Neutrophil (primary cell): ENCODE measurements around the gene SERPINA1.

Experiments used
- H3K27ac ChIP-seq: fragments of 200-600 bp; sonication (generic); 2 replicates; pipeline ENCODE4 v1.5.1; 2016; ENCODE audit warnings: mild to moderate bottlenecking, moderate library complexity
- H3K27me3 ChIP-seq: fragments of 200-600 bp; sonication (generic); 2 replicates; pipeline ENCODE4 v1.6.0; 2016; ENCODE audit warnings: mild to moderate bottlenecking
- H3K36me3 ChIP-seq: fragments of 200-600 bp; sonication (generic); 2 replicates; pipeline ENCODE4 v1.5.1; 2017
- H3K4me1 ChIP-seq, 2 experiments: fragments of 200-600 bp in 1 of 2; sonication (generic) in 1 of 2; 1 replicate in 1 of 2; 2 replicates in 1 of 2; pipeline versions ENCODE4 v1.5.1 to v1.6.1; 2013 to 2016; ENCODE audit warnings: low read depth in 1 of 2, low read length in 1 of 2, mild to moderate bottlenecking in 1 of 2, moderate library complexity in 1 of 2; ENCODE audit not compliant: control insufficient read depth in 1 of 2, insufficient read depth in 1 of 2
- H3K4me3 ChIP-seq, 2 experiments: fragments of 200-600 bp in 1 of 2; sonication (generic) in 1 of 2; 1 replicate in 1 of 2; 2 replicates in 1 of 2; pipeline ENCODE4 v1.5.1; 2013 to 2016; ENCODE audit warnings: low read depth in 1 of 2, low read length in 1 of 2, mild to moderate bottlenecking in 1 of 2, moderate library complexity in 1 of 2
- H3K9me3 ChIP-seq: fragments of 200-600 bp; sonication (generic); 2 replicates; pipeline ENCODE4 v1.5.1; 2016
- TF ChIP-seq, protein P1 (sequence below): fragments of 200-600 bp; sonication (generic); IDR thresholded peaks from 2 replicates; pipeline ENCODE4 v1.5.1; 2016; ENCODE audit warnings: antibody characterized with exemption

Gene SERPINA1

GRCh38 chr14:94403312-94403932, 15.0 kb upstream of the SERPINA1 start:
- Histone ChIP-seq H3K36me3 (no peaks in the 10 kb centered on the region), H3K4me1 (peaks cover 32 to 44% of the 10 kb centered on the region in 2 experiments), H3K4me3 (no peak overlapping the region), H3K27me3 (no peaks in the 10 kb centered on the region), H3K27ac (peak overlapping the region; percentile 81), H3K9me3 (no peaks in the 10 kb centered on the region)
- TF ChIP-seq, protein P1, sequence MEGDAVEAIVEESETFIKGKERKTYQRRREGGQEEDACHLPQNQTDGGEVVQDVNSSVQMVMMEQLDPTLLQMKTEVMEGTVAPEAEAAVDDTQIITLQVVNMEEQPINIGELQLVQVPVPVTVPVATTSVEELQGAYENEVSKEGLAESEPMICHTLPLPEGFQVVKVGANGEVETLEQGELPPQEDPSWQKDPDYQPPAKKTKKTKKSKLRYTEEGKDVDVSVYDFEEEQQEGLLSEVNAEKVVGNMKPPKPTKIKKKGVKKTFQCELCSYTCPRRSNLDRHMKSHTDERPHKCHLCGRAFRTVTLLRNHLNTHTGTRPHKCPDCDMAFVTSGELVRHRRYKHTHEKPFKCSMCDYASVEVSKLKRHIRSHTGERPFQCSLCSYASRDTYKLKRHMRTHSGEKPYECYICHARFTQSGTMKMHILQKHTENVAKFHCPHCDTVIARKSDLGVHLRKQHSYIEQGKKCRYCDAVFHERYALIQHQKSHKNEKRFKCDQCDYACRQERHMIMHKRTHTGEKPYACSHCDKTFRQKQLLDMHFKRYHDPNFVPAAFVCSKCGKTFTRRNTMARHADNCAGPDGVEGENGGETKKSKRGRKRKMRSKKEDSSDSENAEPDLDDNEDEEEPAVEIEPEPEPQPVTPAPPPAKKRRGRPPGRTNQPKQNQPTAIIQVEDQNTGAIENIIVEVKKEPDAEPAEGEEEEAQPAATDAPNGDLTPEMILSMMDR = no peak

GRCh38 chr14:94401083-94401482, 12.7 kb upstream of the SERPINA1 start:
- TF ChIP-seq, protein P1 = no peak
- no peak overlapping the region for H3K4me3 ChIP-seq
- no peaks in the 10 kb centered on the region for H3K9me3 ChIP-seq
- no peaks in the 10 kb centered on the region for H3K27me3 ChIP-seq
- H3K27ac ChIP-seq = no peak overlapping the region
- peaks cover 47 to 63% of the 10 kb centered on the region in 2 experiments for H3K4me1 ChIP-seq
- no peaks in the 10 kb centered on the region for H3K36me3 ChIP-seq

DNA sequence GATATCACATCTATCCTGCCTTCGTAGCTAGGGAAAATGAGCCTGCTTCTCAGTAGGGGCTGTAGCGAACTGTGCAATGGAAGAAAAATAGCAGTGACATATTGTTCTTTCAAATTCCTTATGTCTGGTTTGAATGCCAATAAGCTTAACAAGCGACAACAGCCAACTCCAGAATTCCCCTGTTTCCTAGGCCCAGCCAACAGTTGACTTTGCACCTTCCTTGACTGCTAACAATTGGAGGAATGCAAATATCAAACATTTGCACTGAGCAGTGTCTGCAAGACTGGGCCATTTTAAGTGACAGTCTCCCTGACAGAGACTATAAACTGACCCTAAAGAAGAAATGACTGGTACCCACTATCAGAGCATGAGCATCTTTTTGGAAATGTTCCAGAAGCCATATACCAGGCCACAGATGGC, 12.0 kb upstream of the SERPINA1 start:
- H3K9me3 ChIP-seq = no peaks in the 10 kb centered on the region
- no peak overlapping the region for H3K4me3 ChIP-seq
- no peak overlapping the region for H3K27ac ChIP-seq
- TF ChIP-seq, protein P1 = no peak
- H3K27me3 ChIP-seq = no peaks in the 10 kb centered on the region
- H3K36me3 ChIP-seq = no peaks in the 10 kb centered on the region
- peaks cover 52 to 64% of the 10 kb centered on the region in 2 experiments for H3K4me1 ChIP-seq

DNA sequence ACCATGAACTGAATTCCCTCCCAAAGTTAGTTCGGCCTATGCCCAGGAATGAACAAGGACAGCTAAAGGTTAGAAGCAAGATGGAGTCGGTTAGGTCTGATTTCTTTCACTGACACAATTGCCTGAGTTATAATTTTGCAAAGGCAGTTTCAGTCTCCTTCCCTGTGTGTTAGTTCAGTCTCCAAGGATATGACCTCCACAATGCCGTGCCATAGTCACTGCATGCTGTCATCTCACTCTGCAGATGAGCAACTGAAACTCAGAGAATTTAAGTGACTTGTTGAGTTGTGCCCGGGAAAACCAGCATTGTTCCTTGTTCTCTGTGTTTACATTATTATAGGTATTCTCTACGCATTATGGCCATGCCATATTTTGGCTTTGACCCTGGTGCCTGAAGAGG, 10.1 kb upstream of the SERPINA1 start:
- H3K4me1 ChIP-seq = peaks cover 57 to 66% of the 10 kb centered on the region in 2 experiments
- no peaks in the 10 kb centered on the region for H3K36me3 ChIP-seq

DNA sequence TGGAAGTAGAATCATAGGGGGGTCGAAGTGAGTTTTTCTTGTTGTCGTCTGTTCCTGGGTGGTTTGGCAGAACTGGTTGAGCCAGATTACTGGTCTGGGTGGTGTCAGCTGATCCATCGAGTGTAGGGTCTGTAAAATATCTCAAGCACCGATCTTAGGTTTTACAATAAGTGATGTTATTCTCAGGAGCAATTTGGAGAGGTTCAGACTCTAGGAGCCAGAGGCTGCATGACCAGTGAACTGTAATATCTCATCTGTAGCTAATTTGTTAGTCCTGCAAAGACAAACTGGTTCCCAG, 9.7 kb upstream of the SERPINA1 start:
- Histone ChIP-seq H3K36me3 (no peaks in the 10 kb centered on the region), H3K4me1 (peaks cover 57 to 66% of the 10 kb centered on the region in 2 experiments), H3K27ac (no peak overlapping the region), H3K27me3 (no peaks in the 10 kb centered on the region), H3K4me3 (no peak overlapping the region), H3K9me3 (no peaks in the 10 kb centered on the region)
- TF ChIP-seq, protein P1 = no peak

More for the DNA sequence above, 10.1 kb upstream of the SERPINA1 start:
- H3K9me3 ChIP-seq = no peaks in the 10 kb centered on the region
- no peak overlapping the region for H3K27ac ChIP-seq
- TF ChIP-seq, protein P1 = no peak
- no peak overlapping the region for H3K4me3 ChIP-seq
- no peaks in the 10 kb centered on the region for H3K27me3 ChIP-seq
